HG02840 (cell line): ENCODE measurements around the gene SOX13.

Experiments used
- ATAC-seq: cut with Tn5 transposase; IDR thresholded peaks from one replicate; pipeline ENCODE4 v1.9.1; 2021; ENCODE audit warnings: mild to moderate bottlenecking, moderate library complexity, moderate number of reproducible peaks; ENCODE audit not compliant: unreplicated experiment, low FRiP score

Gene SOX13

DNA sequence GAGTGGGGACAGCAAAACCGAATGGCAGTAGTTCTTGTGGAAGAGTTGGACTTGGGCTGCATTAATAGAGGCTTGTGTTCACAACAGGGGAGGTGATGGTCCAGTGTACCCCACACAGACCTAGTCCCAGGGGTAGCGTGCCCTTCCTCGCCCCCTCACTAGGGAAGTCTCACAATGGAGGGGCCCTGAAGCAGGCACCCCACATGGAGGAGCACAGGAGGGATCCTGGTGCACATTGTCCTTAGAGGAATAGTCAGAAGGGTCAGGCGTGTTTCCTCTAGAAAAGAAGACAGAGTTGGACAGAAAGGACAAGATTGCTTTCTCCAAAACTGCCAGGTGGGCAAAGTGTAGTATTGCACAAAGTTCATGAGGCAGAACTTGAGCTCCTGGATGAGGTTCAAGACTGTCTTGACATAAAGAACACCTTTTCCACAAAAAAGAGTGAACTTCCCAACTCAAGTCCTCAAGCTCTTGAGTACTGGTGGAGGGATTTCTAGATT lies 55.6 kb downstream of the SOX13 start:
- no peak for ATAC-seq

DNA sequence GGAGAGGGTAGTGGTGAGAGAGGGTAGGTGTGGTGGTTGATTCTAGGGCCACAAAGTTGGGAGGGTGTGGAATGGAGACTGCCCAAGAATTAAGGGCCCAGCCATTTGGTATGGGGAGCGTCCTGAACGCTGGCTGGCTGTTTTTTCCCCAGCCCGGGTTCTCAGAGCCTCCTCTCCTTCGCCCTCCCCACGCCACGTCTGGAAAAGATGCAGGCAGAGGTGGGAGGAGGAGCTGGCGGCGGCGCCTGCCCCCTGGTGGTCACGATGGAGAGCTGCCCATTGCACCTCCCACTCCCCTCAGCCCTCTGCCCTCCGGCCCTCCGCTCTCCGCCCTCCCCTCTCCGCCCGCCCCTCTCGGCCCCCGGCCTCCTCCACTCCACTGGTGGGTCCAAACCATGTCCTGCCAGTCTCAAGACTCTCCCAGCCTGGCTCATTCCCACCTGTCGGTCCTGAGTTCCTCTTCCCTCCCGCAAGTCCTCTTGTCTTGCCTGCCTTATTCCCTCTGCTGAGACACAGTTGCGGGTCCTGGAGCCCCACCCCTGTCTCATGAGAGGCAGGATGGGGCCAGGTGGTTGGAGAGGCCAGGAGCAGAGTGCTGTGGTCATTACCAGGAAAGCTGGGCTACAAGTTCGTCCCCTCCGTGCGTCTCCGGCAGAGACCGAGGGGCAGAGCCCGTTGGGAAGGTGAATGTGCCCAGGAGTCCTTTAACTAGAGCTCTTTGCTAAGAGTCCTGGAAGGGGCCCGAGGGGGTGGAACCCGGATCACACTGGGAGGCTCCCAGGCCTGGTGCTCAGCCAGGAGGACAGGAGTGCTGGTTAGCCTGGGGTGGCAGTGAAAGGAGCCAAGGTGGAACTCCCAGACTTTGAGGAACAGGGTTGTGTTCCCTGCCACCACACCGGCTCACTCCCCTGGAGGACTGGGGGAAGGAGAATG lies 56.3 kb downstream of the SOX13 start:
- ATAC-seq, result no peak

DNA sequence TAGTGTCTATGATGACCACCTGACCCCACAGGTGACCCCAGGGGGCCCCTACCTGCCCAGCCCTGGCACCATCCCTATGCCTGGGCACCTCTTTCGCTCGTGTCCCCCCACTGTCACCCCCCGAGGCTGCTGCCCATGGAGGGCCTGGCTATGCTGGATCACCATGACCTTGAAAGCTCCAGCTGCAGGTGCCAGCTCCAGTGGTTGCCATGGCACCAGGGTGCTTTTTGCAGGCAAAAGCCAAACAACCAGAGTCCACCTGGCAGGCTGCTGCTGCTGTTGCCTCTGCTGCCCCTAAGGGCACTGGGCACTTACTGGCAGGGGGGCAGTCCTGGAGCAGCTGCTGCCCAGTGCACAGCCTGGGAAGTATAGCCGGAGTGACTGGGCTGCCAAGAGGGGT lies 57.3 kb downstream of the SOX13 start:
- no peak for ATAC-seq

DNA sequence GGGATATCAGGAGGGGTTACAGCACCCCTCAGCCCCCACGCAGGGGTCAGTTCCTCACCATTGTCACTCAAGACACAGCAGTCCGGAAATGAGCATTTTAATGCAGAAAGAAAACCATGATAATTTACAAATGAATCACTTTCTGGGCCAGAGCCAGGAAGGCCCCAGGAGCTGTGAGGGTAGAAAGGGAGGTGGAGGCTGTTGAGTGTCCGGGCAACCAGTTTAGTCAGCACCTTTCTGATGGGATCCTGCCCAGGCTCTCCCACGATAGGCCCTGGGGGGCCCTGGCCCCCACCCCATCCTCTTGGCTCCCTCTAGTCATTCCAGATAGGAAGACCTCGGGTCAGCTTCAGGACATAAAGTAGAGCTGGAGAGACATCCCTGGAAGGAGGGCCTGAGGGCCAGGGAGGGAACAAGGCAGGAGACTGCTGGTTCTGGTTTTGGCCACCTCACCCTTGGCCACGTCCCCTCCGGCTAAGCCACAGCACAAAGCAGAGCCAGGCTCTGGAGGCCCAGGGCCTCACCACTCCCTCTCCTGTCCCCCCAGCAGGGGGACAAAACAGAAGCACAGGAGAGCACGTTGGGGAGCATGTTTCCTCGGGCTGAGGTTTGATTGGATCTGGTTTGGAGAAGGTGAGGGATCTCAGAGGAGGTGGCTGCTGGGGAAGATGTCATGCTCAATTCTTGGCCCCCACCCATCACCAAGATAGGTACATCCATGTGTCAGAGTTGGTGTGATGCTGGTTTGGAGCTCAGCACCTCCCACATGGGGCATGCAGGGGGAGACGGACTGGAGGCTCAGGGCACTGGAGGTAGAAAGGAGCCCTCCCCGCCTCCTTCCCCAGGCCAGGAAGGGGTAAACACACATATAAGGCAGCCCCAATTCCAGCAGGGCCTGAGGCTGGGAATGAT lies 58.3 kb downstream of the SOX13 start:
- ATAC-seq, result no peak

DNA sequence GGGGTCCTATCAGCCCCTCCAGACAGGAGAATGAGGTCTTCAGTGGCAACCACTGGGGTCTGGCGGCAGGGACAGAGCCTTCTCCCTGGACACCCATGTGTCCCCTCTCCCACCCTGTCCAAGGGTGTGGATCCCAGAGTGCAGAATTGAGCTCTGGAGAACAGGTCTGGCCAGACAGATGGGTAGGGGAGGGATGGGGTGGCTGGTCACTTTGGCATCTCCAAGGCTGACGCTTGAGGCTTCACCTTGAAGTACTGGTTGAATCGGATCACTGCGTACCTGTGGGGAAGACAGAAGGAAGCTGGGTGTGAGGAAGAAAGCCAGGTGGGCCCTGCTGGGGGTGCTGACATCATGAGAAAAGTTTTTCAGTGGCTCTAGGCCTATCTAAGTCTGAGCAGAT lies 59.1 kb downstream of the SOX13 start:
- no peak for ATAC-seq

DNA sequence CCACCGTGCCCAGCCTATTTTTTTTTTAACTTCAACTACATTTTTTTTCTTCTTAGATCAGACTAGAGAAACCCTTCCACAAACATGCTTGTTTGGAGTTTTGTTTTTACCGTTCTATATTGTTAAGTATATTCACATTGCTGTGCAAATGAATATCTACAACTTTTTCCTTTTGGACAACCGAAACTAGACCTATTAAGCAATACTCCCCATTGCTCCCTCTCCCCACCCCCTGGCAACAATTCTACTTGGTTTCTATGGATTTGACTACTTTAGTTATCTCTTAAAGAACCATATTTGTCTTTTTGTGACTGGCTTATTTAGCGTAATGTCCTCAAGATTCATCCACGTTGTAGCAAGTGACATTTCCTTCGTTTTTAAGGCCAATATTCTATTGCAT lies 59.8 kb downstream of the SOX13 start:
- ATAC-seq, result no peak

DNA sequence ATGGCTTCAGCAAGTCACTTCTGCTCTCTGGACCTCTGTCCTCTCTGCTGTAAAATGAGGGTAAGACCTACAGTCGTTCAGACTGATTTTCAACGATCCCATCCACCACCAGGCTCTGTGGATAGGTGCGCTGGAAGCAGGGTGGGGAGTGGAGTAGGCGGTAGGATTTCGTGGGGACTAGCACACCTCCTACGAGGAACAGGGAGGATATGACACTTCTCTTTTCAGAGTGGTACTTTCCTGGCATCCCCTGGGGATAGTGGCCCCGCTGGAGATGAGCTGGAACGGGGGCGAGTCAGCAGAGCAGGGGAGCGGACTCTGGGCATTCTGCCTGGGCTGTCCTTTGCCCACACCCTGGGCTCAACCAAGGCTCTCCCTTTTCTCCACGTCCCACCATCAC lies 61.2 kb downstream of the SOX13 start:
- no peak for ATAC-seq

DNA sequence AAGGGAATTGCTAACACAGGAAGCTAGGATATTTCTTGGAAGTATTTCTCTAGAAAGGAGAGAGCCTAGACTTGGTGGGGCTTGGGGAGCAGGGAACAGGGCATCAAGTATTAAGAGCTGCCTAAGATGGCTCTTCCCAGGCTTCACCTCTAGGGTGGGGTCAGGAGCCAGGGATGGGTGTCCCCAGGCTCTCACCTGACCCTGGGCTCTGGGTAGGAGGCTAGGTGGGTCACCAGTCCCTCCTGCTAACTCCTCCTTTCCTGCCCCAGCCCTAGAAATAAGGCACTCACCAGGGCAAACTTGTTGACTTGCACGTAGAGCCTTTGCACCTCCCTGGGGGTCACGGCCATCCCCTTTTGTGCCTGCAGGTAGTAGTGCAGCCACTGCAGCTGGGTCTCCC lies 63.9 kb downstream of the SOX13 start:
- no peak for ATAC-seq

DNA sequence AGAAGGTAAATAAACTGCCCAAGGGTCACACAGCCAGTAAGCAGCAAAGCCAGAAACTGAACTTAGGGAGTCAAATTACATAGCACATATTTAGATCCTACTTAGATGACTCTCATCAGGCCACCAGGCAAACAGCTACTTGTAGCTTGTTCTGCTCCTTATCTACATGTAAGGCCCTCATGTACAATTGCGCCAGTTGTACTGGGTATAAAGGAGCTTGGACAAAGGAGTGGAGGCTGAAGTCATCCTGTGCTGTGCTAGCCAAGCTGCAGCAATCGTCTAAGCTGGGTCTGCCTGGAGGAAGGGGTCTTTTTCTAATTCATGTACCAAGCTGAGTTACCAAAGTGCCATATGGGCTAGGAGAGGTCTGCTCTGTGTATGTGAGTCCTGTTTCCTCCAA lies 66.2 kb downstream of the SOX13 start:
- no peak for ATAC-seq

DNA sequence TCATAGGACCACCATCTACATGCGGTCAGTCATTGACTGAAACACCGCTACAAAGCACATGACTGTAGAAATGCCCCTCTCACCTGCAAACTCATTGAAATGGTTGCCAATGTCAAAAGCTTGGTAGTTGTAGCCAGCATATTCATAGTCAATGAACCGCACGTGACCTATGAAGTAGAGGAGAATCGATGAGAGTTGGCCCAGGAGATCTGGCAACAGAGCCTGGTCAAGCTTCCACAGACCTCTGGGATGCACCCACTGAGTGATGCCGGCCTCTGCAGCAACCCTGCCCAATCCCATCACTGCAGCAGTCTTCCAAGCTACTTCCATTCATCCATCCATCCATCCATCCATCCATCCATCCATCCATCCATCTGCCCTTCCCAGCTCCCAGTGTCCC lies 67.0 kb downstream of the SOX13 start:
- ATAC-seq, result no peak

DNA sequence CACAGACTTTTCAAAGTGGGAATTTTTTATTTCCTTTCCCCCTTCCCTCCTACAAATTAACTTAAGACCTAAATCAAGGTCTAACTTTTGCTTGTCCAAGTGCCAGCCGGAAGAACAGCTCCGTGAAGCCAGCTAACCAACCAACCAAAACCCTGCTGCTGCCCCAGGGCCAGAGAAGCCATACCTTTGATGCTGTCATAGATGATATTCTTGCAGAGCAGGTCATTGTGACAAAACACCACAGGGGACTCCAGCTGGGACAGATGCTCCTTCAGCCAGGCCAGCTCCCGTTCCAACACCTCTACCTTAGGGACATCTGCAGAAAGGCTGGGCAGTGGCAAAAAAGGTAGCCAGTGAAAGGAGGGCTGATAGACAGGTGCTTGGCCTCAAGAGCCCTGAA lies 68.2 kb downstream of the SOX13 start:
- ATAC-seq, result no peak

DNA sequence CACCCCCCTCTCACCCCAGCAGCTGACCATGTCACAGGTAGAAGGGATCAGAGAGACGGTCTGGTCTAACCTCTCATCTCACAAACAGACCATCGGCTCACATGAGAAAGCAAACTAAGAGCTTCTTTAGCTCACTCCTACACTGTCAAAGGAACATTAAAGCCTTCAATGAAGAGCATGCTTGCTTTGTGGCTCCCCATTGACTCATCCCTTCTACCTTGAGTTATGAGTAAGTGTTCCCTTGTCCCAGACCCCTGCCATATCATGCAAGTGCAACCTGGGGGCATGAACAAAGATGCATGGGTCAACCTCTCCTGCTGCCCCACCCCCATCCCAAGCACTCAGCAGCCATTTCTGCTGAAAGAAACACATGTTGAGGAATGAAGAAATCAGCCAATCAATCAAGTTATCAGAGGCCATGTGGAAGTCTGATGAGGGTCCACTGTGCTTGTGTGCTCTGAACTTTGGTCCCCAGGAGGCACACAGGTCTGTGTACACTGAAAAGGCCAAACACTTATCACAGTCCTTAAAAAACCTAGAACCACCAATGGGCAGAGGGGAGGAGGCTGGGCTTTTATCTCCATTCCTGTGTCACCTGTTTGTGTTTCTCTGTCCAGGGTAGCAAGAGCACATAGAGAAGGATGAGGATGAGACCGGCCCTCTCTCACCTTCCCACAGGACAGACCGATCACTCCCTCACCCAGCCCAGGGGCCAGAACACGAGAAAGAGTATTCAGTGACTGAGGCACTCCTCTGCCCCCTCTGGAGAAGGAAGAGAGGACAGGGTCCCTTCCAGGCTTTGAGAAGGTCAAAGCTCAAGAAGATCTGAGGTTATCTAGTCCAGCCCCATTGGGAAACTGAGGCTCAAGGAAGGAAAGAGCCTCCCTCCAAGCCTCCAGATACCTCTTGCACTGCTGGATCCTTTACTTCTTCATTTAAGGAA lies 69.4 kb downstream of the SOX13 start:
- ATAC-seq, result no peak

DNA sequence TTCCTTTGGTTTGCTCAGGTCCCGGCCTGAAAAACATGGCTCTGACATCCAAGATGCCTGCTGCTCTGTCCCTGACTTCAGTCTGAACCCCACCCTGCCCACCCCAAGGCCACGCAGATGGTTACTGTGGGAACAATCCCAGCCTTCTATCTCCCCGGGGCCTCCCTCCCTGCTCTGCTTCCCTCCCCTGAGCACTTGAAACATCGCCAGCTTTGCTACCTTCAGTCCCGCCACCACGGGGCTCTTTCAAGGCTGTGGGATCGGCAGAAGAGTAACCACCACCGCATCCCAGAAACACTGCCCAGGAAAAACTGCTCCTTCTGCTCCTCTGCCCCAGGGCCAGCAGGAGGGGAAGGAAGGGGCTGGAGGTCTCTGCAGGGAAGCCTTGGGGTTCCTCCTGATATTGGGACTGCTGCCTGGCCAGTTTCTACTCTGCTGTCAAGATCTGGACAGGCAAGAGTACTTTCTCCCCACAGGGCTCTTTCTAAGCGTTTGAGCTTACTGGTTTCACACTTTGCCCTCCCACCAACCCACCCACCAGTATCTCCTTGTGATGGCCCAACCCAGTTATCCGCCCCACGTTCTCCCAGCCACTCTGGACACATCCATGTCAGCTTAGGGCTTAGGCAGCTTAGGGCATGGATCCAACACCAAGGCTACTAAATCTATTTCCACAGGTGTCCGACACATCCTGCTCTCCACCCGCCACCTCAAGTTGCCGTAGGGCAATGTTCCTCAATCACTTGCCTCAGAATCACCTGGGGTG lies 70.5 kb downstream of the SOX13 start:
- no peak for ATAC-seq

DNA sequence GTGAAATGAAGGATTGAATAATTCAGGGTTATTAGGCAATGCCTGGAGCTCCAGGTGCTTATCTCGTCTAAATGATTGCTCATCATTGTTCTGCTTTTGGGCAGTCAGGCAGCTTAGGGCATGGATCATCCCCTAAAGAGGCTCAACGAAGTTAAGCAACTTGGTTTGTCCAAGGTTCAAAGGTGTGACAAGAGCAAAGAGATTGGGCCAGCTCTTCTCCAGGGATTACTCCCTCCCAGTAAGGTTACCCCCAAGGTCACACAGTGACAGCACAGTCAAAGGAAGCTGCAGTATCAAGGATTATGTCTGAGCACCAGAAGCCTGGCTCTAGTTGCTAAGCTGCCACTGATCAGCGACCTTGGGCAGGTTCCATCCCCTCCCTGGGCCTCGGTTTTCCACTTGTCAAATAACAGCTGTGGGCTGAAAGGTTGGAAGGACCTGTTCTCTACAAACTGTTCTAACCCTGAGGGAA lies 72.2 kb downstream of the SOX13 start:
- no peak for ATAC-seq

DNA sequence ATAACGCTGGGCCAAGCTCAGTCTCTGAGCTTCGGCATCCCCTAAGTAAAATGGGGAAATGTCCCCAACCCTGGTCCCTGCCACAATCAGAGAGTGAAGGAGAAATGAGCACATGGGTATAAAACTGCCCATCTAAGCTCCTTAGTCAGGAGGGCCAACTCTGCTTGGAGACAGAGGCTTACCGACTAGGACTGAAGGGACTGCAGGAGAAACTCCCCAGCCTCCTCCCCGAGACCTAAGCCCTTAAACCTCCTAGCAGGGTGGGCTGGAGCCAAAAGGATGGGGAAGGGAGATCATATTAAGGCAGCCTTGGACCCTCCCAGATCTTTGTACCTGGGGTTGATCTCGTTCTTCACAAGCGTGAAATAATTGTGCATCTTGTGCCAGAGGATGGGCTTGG lies 73.4 kb downstream of the SOX13 start:
- ATAC-seq, result no peak

DNA sequence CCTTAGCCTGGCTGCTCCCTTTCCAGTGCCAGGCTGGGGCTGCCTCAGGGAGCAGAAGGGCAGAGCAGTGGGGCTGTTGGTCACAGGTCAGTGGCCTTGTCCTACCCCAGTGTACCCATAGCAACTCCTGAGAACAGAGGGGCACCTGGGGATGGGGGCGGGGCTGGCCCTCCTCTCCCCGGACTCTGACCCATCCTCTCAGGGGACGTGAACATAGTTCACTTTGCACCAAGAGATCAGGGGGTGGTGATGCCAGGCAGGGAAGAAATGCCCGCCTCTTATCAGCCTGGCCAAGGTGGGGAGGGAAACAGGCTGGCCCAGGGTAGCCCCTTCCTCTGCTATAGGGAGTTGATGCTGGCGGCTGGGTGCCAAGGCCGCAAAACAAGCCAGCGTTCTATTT lies 74.0 kb downstream of the SOX13 start:
- no peak for ATAC-seq

DNA sequence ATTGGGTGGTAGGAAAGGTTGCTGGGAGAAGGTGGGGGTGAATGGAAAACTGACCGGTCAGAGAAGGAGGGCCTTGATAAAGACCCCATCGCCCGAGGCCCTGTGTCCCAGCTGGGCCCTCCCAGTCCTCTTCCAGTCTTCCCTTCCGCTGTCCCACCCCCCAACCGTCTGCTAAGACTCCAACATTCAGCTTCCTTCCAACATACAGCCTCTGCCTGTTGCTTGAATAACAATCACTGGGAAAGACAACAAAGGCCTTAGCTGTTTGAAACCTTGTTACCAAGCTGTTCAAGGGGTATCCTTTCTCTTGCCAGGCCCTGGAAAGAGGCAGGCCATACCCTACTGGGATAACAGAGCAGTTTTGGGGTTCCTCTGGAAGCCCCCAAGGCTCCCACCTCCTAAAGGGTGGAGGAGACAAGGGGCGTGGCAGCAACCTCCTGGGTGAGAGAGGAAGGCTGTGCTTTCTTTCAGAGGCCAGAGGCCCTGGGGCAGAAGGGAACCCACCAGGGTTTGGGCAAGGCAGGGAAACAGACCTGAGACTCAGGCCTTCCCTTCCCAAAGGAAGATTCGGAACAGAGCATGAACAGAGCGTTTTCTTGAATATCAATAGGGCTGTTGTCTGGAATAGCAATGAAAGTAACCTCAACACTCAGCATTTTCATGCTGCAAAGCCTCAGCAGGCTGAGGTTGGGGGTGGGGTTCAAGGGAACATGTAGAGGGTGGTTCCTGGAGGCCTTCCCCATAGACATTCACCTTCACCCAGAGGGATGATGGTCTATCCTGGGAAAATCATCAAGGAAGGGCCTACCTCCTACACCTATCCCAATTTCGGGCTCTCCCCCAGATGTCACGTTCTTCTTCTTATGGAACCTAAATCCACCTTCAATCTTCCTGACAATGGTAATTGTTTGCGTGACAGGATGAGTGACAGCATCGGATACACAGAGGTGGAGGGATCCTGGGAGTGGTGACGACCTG lies 74.8 kb downstream of the SOX13 start:
- no peak for ATAC-seq

DNA sequence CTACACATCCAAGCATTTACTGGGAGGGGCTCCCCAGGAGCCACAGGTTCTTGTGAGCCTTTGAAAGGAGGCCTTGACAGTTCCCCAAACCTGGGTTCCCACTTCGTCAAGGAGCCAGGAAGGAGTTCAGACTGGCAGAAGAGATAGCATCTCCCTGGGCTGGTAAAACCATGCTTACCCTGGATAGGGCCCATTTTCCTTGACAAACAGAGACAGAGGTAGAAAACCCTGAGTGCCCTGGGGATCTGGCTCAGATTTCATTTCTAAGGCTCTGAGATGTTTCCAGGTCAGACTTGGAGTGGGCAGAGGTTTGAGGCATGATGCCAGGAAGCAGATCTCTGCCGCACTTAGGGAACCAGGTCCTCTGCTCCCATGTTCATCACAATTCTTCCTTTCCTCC lies 76.2 kb downstream of the SOX13 start:
- no peak for ATAC-seq
